LNCaP clone FGC (cell line): Measurements from ENCODE around the gene TOLLIP.

ENCODE experiments used
- DNase-seq: peaks from one replicate; pipeline ENCODE4 v3.0.0-alpha.2; 2011; ENCODE audit warnings: low read depth
- H3K4me3 ChIP-seq: 2 replicates; pipeline ENCODE4 v1.5.1; 2011; ENCODE audit warnings: mild to moderate bottlenecking, low read depth, low read length, control low read depth
- TF ChIP-seq, protein P1 (sequence below): IDR thresholded peaks from 2 replicates; pipeline ENCODE4 v1.5.1; 2012; ENCODE audit warnings: mild to moderate bottlenecking; ENCODE audit not compliant: control insufficient read depth, insufficient read depth; ENCODE audit errors: extremely low read depth

Gene TOLLIP

DNA sequence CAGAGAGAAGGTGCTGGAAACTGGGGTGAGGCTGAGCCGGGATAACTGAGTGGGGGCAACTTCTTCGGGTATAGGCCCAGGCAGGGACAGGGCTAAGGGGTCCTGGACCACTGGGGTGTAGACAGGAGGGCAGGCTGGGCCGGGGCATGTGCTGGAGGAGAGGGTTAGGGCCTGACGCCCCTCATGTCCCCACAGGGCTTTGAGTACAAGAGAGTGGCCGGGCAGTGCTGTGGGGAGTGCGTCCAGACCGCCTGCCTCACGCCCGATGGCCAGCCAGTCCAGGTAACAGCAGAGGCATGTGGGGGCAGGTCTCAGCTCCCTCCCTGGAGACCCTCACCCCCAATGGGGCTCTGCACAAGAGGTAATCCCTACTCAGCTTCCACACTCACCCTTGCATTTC lies 49.9 kb downstream of the TOLLIP start:
- H3K4me3 ChIP-seq = no peak overlapping the region
- no peak for DNase-seq
- TF ChIP-seq, protein P1, sequence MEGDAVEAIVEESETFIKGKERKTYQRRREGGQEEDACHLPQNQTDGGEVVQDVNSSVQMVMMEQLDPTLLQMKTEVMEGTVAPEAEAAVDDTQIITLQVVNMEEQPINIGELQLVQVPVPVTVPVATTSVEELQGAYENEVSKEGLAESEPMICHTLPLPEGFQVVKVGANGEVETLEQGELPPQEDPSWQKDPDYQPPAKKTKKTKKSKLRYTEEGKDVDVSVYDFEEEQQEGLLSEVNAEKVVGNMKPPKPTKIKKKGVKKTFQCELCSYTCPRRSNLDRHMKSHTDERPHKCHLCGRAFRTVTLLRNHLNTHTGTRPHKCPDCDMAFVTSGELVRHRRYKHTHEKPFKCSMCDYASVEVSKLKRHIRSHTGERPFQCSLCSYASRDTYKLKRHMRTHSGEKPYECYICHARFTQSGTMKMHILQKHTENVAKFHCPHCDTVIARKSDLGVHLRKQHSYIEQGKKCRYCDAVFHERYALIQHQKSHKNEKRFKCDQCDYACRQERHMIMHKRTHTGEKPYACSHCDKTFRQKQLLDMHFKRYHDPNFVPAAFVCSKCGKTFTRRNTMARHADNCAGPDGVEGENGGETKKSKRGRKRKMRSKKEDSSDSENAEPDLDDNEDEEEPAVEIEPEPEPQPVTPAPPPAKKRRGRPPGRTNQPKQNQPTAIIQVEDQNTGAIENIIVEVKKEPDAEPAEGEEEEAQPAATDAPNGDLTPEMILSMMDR = no peak

DNA sequence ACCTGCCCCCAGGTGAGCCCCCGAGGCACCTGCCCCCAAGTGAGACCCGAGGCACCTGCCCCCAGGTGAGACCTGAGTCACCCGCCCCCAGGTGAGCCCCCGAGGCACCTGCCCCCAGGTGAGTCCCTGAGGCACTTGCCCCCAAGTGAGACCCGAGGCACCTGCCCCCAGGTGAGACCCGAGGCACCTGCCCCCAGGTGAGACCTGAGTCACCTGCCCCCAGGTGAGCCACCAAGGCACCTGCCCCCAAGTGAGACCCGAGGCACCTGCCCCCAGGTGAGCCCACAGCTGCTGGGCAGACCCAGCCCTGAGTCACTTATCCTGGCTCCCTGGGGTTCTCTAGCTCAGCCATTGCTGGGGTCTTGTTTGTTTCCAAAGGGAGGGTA lies 50.4 kb downstream of the TOLLIP start:
- no peak overlapping the region for H3K4me3 ChIP-seq
- TF ChIP-seq, protein P1 = no peak

DNA sequence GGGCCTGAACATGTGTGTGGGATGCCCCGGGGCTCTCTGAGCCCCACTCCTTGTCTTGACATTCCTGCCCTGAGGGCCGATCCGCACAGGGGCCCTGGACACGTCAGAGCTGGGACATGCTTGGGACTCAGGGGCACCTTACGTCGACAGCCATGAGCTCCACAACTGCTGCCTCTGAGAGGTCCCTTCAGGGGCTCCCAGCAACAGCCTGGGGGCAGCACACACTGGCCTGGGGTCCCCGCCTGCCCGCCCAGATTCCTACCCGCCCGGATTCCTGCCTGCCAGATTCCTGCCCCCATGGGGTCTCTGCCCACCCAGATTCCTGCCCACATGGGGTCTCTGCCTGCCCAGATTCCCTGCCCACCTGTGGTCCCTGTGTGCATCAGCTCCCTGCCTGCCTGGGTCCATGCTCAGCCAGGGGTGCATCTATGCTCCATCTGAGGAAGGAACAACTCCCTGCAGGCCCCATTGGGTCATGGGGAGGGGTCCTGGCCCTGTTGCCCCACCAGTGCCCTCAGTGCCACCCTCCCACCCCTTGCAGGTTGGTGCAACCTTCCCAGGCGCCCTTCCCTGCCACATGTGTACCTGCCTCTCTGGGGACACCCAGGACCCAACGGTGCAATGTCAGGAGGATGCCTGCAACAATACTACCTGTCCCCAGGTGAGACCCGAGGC lies 50.9 kb downstream of the TOLLIP start:
- DNase-seq = no peak
- TF ChIP-seq, protein P1 = no peak
- no peak overlapping the region for H3K4me3 ChIP-seq

More for the DNA sequence above, 50.4 kb downstream of the TOLLIP start:
- no peak for DNase-seq

DNA sequence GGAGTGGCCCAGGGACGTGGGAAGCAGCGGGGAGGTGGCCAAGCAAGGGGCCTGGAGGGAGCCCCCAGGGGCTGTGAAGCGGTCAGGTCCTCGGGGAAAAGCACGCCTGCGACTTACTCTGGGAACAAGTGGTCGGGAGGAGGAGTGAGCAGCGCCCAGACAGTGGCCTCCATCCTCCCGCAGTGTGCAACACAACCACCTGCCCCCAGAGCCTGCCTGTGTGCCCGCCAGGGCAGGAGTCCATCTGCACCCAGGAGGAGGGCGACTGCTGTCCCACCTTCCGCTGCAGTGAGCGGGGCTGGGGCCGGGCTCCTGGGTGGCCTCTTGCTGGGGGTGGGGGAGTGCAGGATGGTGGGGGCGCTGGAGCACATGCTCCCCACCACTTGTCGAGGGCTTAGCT lies 51.5 kb downstream of the TOLLIP start:
- H3K4me3 ChIP-seq = no peak overlapping the region
- TF ChIP-seq, protein P1 = no peak
- no peak for DNase-seq

DNA sequence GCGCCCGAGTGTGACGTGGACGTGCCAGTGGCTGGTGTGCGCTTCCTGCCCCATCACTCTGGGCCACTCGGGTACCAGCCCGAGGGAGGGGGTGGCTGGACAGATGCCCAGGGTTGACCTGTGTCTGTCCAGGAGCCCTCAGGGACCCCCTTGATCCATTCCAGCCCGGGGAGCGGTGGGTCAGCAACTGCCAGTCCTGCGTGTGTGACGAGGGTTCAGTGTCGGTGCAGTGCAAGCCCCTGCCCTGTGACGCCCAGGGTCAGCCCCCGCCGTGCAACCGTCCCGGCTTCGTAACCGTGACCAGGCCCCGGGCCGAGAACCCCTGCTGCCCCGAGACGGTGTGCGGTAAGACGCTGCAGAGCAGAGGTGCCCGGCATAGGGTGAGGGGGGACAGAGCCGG lies 52.1 kb downstream of the TOLLIP start:
- no peak overlapping the region for H3K4me3 ChIP-seq
- no peak for DNase-seq
- TF ChIP-seq, protein P1 = no peak

DNA sequence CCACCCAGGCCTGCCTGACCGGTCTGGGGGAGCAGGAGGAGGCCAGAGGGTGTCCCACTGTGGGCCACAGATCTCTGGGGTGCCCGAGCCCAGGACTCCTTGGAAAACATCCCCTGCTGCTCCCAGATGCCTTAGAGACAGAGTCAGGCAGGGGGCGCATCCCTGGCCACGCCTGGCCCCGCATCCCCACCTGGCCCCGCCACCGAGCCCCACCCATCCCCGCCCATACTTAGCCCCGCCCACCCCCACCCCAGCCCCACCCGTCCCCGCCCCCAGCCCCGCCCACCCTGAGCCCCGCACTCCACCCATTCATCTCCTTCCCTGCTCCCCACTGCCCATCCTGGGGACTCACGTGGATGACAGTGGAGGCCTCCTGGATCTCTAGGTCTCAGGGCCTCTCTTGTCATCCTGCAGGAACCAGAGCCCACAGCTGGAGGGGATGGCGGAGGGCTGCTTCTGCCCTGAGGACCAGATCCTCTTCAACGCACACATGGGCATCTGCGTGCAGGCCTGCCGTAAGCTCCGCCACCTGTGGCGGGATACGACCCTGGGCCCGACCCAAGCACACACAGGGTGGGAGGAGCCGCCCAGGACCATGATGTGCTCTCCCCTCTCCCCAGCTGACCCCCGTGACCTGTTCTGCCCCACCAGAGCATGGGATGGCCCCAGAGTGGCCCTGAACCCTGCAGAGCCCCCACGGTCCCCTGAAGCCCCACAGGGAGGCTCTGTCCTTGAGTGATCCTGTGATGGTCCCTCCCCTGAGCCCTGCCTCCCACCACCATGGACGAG lies 53.0 kb downstream of the TOLLIP start:
- no peak for DNase-seq
- no peak overlapping the region for H3K4me3 ChIP-seq
- TF ChIP-seq, protein P1 = no peak
